Measurements from ENCODE around the gene ATP8B4.

GRCh38 chr15:50024281-50024680 lies 94.8 kb downstream of the ATP8B4 start:
- TF ChIP-seq CTCF (IDR thresholded peaks at IDR 0.05) (no peak), POLR2A (IDR thresholded peaks at IDR 0.05) (no peak)
